ENCODE results near the gene PCNP. TPM values are rescaled to one million over a fixed set of nuclear protein-coding genes. Genes with fewer than 3 reads are reported as not detected.

Gene PCNP
- total and polyA plus RNA-seq, 9 of the 15 experiments (the other 6 are each of a cell fraction or from before 2014, with no cell fraction given), result 54.3 to 170 (median 150) TPM

DNA sequence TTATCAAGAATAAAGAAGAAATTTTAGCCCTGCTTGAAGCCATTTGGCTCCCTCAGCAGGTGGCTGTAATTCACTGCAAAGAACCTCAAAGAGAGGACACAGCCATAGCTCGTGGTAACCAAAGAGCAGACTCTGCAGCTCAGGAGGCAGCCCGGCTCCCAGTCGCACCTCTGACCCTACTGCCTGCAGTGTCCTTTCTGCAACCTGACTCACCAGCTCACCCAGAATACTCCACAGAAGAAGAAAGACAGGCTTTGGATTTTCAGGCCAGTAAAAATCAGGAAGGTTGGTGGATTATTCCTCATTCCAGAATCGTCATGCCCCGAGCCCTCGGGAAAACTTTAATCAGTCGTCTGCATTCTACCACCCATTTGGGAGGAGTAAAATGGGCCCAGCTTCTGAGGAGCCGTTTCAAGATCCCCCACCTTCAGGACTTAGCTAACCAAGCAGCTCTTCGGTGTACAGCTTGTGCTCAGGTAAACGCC lies 64.3 kb downstream of the PCNP start (continued):
- TF ChIP-seq MIER1 (IDR thresholded peaks at IDR 0.05; ENCODE audit: low read depth) (peak; percentile 97), CREB1 (IDR thresholded peaks at IDR 0.05) (no peak), CREB1 (CRISPR knock-in tag; IDR thresholded peaks at IDR 0.05) (no peak), ZNF175 (CRISPR knock-in tag; IDR thresholded peaks at IDR 0.05; ENCODE audit: low read depth) (peak; percentile 33; the same call in 1 of the 2 replicates), ESRRA (IDR thresholded peaks at IDR 0.05; ENCODE audit: borderline replicate concordance, low read depth) (no peak), RAD21 (CRISPR knock-in tag; conservative IDR thresholded peaks at IDR 0.05 in 1 of 2, IDR thresholded peaks at IDR 0.05 in 1 of 2) (peak in 1 of 2 experiments; percentile 23; a peak in 1 of 4 replicates), MYC (IDR thresholded peaks at IDR 0.05; ENCODE audit: low read depth, low read length) (peak; percentile 29; the same call in 1 of the 2 replicates), MYC (CRISPR knock-in tag; IDR thresholded peaks at IDR 0.05; ENCODE audit: borderline replicate concordance, low read depth) (no peak)
- TF ChIP-seq, protein P1, sequence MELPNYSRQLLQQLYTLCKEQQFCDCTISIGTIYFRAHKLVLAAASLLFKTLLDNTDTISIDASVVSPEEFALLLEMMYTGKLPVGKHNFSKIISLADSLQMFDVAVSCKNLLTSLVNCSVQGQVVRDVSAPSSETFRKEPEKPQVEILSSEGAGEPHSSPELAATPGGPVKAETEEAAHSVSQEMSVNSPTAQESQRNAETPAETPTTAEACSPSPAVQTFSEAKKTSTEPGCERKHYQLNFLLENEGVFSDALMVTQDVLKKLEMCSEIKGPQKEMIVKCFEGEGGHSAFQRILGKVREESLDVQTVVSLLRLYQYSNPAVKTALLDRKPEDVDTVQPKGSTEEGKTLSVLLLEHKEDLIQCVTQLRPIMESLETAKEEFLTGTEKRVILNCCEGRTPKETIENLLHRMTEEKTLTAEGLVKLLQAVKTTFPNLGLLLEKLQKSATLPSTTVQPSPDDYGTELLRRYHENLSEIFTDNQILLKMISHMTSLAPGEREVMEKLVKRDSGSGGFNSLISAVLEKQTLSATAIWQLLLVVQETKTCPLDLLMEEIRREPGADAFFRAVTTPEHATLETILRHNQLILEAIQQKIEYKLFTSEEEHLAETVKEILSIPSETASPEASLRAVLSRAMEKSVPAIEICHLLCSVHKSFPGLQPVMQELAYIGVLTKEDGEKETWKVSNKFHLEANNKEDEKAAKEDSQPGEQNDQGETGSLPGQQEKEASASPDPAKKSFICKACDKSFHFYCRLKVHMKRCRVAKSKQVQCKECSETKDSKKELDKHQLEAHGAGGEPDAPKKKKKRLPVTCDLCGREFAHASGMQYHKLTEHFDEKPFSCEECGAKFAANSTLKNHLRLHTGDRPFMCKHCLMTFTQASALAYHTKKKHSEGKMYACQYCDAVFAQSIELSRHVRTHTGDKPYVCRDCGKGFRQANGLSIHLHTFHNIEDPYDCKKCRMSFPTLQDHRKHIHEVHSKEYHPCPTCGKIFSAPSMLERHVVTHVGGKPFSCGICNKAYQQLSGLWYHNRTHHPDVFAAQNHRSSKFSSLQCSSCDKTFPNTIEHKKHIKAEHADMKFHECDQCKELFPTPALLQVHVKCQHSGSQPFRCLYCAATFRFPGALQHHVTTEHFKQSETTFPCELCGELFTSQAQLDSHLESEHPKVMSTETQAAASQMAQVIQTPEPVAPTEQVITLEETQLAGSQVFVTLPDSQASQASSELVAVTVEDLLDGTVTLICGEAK (IDR thresholded peaks at IDR 0.05), result peak; percentile 13; the same call in 1 of the 2 replicates
- TF ChIP-seq, protein P1 (CRISPR knock-in tag; IDR thresholded peaks at IDR 0.05), result no peak

Data from K562 (cell line).